GM18519 (cell line): ENCODE data around the gene GIT1.
"Not testable (repeated sequence)": the region's sequence is repeated elsewhere in the genome, so short reads cannot be mapped to it uniquely, and the experiment has no call there.

Experiments
- ATAC-seq: cut with Tn5 transposase; IDR thresholded peaks from one replicate; pipeline ENCODE4 v1.9.1; 2021; ENCODE audit warnings: mild to moderate bottlenecking, moderate library complexity; ENCODE audit not compliant: unreplicated experiment, low FRiP score

Gene GIT1

GRCh38 chr17:29570521-29570920 lies 18.9 kb downstream of the GIT1 start:
- no peak for ATAC-seq

- ATAC-seq: no peak
Observed at GRCh38 chr17:29569245-29569950, 20.1 kb downstream of the GIT1 start.

- ATAC-seq: no peak
Observed at GRCh38 chr17:29568331-29569244, 20.9 kb downstream of the GIT1 start, which contains the start of gene TP53I13. TP53I13 (plus strand) TSS chr17:29568701; CDS start chr17:29568759, 58 bp downstream.

- ATAC-seq: peak; percentile 30
Observed at GRCh38 chr17:29567554-29568330, 21.7 kb downstream of the GIT1 start.

GRCh38 chr17:29567304-29567553 lies 22.2 kb downstream of the GIT1 start:
- no peak for ATAC-seq

GRCh38 chr17:29566473-29567303 lies 22.8 kb downstream of the GIT1 start, which contains the start of gene ABHD15:
ABHD15 (minus strand) TSS chr17:29567037; CDS start chr17:29566966, 71 bp downstream.
- no peak for ATAC-seq

- no peak for ATAC-seq
Observed at GRCh38 chr17:29565643-29566472, 23.6 kb downstream of the GIT1 start.

GRCh38 chr17:29563816-29564215 lies 25.6 kb downstream of the GIT1 start:
- ATAC-seq: no peak

GRCh38 chr17:29562615-29563014 lies 26.8 kb downstream of the GIT1 start:
- ATAC-seq: no peak

GRCh38 chr17:29561554-29562517 lies 27.6 kb downstream of the GIT1 start:
- no peak for ATAC-seq

GRCh38 chr17:29560316-29560715 lies 29.1 kb downstream of the GIT1 start:
- no peak for ATAC-seq

- ATAC-seq: no peak
Observed at GRCh38 chr17:29559640-29560039, 29.8 kb downstream of the GIT1 start.

- ATAC-seq: not testable (repeated sequence)
Observed at GRCh38 chr17:29558139-29558538, 31.3 kb downstream of the GIT1 start.

- no peak for ATAC-seq
Observed at GRCh38 chr17:29557739-29558116, 31.7 kb downstream of the GIT1 start.

GRCh38 chr17:29557085-29557738 lies 32.2 kb downstream of the GIT1 start:
- no peak for ATAC-seq

- ATAC-seq: no peak
Observed at GRCh38 chr17:29555840-29556239, 33.6 kb downstream of the GIT1 start.

GRCh38 chr17:29549177-29549923 lies 40.1 kb downstream of the GIT1 start:
- no peak for ATAC-seq
